ENCODE data around the gene ITLN1. TPM values are rescaled to one million over a fixed set of nuclear protein-coding genes. Genes with fewer than 3 reads are reported as not detected.
"Not testable (repeated sequence)": the region's sequence is repeated elsewhere in the genome, so short reads cannot be mapped to it uniquely, and the experiment has no call there.

ITLN1 gene
- total RNA-seq, 1 donor from 2014 or later, result 2.3 TPM

DNA sequence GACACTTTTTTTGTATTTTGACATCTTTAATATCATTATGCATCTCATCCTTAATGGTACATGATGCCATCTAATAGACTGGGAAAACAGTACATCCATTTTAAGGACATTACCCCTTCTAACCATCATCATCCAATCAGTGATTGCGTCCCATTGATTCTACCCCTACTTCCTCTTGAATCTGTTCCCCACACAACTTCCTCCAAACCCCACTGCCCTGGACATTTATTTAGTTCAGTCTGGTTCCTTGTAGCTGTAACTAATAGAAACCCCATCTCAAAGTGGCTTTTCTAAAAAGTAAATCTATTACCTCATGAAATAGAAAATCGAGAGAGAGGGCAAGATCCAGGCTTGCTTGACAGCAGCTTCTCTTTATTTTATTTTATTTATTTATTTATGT is 2.1 kb upstream of the ITLN1 start:
- ATAC-seq (ENCODE audit: poor library complexity) (no peak), DNase-seq (no peak)
- intact Hi-C loops (cut with DNase I), result no loop called here

DNA sequence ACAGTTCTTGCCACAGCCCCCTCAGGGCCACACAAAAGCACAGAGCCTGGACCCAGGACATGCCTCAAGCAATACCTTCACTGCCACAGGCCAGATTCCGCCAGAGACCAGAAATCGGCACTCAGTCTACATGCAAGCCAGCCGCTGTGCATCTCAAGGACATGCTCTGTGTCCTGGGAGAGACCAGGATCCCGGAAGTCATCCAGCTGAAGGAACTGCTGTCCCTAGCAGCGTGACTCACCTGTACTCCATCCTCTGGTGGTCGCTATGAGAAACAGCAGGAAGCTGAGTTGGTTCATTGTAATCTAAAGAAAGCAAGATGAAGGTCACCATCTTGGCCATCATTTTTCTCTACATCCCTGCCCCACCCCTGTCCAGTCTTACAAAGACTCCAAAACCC is 401 bp downstream of the ITLN1 start:
- intact Hi-C loops (cut with DNase I), result no loop called here
- DNase-seq (no peak), ATAC-seq (ENCODE audit: poor library complexity) (no peak)

DNA sequence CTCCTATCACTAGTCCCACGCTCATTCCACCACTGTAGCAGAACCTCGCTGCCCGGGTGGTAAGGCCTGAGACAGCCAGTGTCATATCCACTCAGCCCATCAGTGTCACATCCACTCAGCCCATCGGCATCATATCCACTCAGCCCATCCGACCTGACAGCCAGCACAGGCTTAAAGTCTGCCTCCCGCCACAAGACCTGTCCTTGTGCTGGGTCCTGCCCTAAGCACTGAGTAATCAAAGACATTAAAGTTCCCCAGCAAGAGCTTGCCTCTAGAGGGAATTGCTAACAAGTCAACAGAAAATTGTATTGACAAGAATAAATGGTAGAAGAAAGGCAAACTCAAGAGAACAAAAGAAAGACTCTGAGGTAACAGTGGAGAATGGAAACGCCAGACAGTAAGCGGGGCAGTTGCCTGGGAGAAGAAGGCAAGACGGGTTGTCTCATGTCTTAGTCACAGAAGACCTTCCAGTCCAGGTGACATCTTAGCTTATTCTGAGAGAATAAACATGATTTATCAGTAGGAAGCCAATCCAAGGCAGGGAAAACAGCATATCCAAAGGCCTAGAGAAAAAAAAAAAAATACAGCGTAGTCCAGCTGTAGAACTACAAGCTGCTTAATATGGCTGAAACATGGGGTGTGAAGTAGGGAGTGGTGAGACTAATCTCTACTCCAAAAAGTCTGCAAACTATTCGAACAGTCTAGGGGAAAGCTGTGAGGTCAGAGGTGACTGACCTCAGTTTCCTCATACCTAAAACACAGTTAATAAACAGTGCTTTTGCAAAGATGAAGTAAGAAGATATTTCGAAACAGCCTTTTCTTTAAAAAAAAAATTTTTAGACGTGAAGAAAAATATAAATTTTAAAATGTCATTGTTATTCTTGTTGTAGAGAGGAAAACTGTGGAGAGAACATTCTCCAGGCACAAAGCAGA is 1.1 kb downstream of the ITLN1 start:
- DNase-seq (no peak), ATAC-seq (ENCODE audit: poor library complexity) (no peak)
- intact Hi-C loops (cut with DNase I), result no loop called here

DNA sequence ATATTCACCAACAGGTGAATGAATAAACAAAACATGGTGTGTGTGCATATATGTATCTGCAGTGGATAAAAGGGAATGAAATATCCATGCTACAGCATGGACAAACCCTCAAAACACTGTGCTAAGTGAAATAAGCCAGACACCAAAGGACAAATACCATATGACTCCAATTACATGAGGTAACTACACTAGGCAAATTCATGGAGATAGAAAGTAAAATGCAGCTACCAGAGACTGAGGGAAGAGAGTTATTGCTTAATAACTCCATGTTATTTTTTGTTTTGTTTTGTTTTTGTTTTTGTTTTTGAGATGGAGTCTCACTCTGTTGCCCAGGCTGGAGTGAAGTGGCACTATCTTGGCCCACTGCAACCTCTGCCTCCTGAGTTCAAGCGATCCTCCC is 2.4 kb downstream of the ITLN1 start:
- intact Hi-C loops (cut with DNase I), result no loop called here
- ATAC-seq (ENCODE audit: poor library complexity), result no peak

DNA sequence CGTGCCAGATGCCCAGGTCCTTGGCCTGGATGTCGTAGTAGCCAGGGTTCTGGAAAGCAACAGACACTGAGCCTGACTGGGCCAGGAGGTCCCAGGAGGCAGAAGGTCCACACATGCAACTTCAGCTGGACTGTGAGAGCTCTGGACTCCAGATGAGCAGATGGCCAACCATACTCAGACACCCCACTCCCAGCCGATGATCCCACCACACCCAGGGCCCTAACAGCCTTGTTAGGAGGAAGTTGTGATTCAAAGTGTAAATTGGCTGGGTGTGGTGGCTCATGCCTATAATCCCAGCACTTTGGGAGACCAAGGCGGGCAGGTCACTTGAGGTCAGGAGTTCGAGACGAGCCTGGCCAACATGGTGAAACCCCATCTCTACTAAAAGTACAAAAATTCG is 3.7 kb downstream of the ITLN1 start:
- intact Hi-C loops (cut with DNase I); ATAC-seq (ENCODE audit: poor library complexity); DNase-seq: not testable (repeated sequence)

More for the DNA sequence above, 2.4 kb downstream of the ITLN1 start:
- DNase-seq, result no peak

DNA sequence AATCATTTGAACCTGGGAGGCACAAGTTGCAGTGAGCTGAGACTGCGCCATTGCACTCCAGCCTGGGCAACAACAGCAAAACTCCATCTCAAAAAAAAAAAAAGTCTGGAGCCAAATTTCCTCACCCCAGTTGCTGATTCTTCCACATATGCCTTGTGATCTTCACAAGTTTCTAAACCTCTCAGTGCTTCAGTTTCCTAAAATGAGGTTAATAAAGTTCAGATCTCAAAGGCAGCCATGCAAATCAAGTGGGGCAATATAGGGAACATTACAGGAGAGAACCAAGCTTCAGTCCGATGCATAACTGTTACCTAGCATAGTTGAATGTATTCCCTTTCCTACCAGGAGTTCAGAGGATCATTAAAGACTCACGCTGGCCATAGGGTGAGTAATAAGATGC is 4.8 kb downstream of the ITLN1 start:
- DNase-seq, result no peak
- ATAC-seq (ENCODE audit: poor library complexity), result no peak
- intact Hi-C loops (cut with DNase I), result no loop called here

DNA sequence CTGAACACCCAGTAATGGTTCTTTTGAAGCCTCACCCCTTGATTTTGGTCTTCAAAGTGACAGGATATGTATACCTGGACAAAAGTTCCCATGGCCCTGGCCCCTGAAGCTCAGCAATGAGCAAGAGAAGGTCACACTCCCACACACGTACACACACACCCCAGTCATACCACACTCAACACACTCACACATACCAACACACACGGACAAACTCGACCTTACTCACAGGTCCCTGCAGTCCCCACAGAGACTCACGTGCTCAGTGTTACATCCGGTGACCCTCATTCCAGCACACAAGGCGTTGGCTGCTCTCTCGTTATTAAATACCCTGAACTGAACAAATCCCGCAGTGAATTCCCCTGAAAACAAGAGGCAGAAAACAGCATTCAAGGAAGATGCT is 5.9 kb downstream of the ITLN1 start:
- no peak for ATAC-seq (ENCODE audit: poor library complexity)

DNA sequence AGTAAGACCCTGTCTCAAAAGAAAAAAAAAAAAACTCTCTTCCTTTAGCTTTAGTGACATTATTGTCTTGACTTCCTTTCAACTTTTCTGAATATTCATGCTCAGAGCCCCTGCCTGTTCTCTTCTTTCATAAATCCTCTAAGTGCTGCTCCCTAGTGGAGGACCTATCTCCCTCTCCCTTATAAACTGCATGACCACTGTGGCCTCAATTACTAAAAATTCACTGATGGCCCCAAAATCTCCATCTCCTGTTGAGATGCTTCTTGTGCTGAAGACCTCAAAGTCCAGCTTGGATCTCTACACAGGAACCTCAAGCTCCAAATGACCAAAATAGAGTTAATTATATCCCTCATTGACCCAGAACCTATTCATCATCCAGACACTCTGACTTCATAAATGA is 7.8 kb downstream of the ITLN1 start:
- ATAC-seq (ENCODE audit: poor library complexity) (no peak), DNase-seq (no peak)
- intact Hi-C loops (cut with DNase I), result no loop called here

More for the DNA sequence above, 5.9 kb downstream of the ITLN1 start:
- intact Hi-C loops (cut with DNase I), result no loop called here
- no peak for DNase-seq

DNA sequence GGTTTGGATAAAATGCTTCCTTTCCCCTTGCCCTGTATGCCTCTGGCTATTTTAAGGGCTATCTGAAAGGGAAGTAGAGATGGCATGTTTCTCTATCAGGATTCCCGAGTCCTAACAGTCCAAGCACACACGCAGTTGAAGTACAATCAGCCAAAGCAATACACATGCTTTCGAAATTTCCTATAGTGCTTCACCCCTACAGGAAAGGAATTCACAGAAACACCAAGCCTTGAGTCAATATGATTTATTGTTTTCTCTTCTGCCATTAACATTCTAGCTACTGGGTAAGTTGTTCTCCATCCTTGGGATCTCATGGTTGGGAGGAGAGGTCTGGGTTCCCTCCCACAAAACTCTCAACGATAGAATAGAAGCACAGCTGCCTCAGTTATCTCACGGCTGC is 8.7 kb downstream of the ITLN1 start:
- DNase-seq (no peak), ATAC-seq (ENCODE audit: poor library complexity) (no peak)
- intact Hi-C loops (cut with DNase I), result no loop called here

DNA sequence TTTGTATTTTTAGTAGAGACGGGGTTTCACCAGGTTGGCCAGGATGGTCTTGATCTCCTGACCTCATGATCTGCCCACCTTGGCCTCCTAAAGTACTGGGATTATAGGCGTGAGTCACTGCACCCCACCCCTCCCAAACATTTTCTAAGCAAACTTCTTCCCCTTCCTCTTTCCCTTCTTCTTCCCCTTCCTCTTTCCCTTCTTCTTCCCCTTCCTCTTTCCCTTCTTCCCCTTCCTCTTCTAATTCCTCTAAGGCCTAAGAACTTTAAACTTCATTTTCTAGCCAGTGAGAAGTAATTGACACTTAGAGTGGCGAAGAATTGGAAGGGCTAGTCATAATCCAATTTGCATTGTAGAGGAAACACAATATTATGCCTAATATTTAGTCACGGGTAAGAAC is 9.4 kb downstream of the ITLN1 start:
- DNase-seq; intact Hi-C loops (cut with DNase I); ATAC-seq (ENCODE audit: poor library complexity): not testable (repeated sequence)

DNA sequence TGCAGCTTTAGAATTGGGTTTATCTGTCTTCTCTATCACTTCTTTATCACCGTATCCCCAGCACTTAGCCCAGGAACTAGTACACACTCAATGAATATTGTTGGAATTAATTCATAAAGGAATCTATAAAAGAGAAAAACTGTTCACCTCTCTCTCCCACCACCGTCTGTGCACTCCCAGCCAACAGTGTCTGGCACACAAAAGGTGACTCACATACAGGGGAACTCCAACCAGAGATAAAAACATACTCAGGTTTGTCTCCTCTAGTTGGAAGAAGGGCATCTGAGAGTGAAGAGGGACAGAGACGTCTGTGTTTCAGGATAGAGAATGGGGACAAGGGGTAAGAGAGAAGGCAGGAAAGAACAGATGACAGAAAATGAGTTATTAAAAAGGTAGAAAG is 10.0 kb downstream of the ITLN1 start:
- intact Hi-C loops (cut with DNase I), result no loop called here
- no peak for DNase-seq
- ATAC-seq (ENCODE audit: poor library complexity), result no peak

DNA sequence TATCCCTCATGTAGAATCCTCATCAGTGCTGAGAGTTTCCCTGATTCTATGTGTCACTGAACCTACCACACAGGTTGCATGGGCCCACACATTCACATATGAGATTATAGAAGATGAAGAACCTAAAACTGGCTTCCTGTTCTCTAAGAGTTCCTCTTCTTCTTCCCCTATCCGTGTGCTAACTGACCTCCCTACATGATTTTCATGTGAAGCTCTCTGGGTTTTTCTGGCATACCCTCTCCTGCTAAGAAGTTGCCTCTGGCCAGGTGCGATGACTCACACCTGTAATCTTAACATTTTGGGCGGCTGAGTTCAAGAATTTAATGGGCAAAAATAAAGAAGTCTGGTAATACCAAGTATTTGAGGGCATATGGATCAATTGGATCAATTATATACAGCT is 16.8 kb downstream of the ITLN1 start:
- DNase-seq (no peak), ATAC-seq (ENCODE audit: poor library complexity) (no peak)
- intact Hi-C loops (cut with DNase I), result no loop called here

DNA sequence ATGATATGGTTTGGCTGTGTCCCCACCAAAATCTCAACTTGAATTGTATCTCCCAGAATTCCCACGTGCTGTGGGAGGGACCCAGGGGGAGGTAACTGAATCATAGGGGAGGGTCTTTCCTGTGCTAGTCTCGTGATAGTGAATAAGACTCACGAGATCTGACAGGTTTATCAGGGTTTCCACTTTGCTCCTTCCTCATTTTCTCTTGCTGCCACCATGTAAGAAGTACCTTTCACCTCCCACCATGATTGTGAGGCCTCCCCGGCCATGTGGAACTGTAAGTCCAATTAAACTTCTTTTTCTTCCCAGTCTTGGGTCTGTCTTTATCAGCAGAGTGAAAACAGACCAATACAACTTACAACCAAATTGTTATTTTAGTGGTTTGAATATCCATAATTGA is 17.3 kb downstream of the ITLN1 start:
- intact Hi-C loops (cut with DNase I); ATAC-seq (ENCODE audit: poor library complexity); DNase-seq: not testable (repeated sequence)

DNA sequence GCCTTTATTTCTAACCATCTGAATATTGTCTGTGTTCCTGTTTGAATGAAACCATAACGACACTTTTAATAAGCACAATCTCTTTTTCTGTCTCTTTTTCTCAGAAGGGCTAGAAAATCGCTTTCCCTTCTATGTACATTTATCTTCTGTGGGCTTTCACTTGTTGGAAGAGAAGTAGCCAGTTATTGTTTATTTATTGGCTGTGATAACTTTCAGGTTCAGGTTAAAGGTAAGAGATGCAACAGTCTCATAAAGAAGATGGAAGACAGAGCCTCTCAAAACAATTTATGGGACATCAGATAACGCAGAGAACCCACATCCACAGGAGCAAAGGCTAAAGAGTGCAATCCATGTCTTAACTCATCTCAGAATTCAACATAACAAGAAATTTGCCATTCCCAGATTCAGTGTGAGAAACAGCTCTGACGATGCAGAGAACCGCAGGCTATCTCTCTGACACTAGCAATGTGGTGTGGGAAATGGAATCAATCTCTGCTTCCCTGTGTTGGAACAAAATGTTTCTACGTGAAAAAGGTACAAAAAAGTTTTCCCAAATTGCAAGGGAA is 18.2 kb downstream of the ITLN1 start:
- ATAC-seq (ENCODE audit: poor library complexity), result no peak
- no peak for DNase-seq
- intact Hi-C loops (cut with DNase I), result no loop called here

DNA sequence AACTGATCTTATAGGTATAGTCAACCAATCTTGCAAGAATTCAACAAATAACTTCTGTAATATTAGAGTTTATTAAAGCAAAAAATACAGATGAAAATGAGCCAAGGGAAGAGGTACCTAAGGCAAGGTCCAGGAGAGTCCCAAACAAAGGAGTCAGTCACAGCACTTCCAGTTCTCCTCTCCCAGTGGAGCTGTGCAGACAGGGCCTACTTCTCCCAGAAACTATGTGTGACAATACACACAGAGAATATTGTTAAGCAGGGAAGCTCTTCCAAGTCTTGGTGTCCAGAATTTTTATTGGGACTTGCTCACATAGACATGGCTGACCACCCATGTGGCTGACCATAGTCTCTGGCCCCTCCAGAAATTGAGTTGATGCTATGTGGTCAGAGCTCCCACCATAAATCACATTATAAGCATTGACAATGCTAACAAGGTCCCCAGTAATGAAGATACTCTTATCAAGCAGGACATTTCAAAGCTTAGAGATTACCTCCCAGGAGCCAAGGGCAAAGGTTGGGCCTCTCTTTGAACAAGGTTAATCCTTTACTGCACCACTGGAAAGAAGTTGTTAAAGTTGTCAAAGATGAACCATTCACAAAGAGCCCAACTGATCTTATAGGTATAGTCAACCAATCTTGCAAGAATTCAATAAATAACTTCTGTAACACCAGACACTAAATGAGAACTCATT is 18.8 kb downstream of the ITLN1 start:
- intact Hi-C loops (cut with DNase I), result no loop called here
- DNase-seq (no peak), ATAC-seq (ENCODE audit: poor library complexity) (no peak)

DNA sequence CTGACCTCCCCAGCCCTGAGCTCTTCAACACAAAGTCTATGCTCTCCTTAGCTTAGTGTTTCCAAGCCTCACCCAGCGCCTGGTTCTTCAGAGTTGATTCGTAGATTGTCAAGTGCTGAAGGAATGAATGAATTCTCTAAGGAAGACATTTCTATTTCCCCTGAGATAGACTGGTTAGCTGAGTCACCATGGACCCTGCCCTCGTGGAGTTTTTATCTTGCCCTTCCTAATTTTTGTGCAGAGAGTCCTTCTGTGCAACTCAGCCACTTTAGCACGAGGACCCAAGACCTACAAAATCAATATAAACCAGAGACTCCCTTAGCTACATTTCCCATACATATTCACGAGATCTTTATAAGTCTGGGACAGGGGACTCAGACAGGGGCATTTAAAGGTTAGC is 19.6 kb downstream of the ITLN1 start:
- no peak for ATAC-seq (ENCODE audit: poor library complexity)
- intact Hi-C loops (cut with DNase I), result no loop called here

DNA sequence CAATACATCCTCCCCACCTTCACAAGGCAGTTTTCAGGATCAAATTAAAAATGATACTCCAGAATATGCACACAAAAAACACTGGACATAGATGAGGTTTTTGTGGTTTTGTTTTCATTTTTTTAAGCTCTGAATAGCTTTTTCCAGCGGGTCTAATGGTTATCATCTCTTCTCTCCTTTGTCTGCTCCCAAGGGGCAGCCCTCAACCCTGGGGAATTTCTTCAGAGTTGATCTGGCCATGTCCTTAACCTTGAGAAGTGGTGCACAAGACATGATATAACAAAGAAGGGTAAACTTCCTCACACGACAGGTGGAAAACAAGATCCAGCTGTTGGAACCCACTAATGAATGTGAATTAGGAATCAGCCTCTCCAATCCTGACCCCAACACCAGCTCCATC is 20.8 kb downstream of the ITLN1 start:
- intact Hi-C loops (cut with DNase I), result no loop called here
- ATAC-seq (ENCODE audit: poor library complexity) (no peak), DNase-seq (no peak)

More for the DNA sequence above, 19.6 kb downstream of the ITLN1 start:
- no peak for DNase-seq

DNA sequence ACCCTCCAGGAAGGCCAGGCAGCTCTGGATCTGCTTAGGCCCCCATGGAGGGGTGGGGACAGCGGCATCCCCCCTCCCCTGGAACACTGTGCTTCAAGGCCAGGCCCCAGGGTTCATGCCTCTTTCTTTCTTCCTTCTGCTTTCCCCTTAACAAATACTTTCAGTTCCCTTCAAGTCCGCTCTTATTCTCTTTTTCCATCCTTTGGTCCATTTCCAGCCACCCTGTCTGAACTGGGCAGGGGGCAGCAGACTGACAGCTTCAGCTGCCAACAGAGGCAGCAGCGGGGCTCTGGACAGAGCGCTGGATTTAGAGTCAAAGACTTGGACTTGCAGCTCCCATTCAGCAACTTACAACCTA is 21.2 kb downstream of the ITLN1 start:
- DNase-seq (peak; percentile 49), ATAC-seq (ENCODE audit: poor library complexity) (peak; percentile 64)
- intact Hi-C loops (cut with DNase I), result no loop called here

DNA sequence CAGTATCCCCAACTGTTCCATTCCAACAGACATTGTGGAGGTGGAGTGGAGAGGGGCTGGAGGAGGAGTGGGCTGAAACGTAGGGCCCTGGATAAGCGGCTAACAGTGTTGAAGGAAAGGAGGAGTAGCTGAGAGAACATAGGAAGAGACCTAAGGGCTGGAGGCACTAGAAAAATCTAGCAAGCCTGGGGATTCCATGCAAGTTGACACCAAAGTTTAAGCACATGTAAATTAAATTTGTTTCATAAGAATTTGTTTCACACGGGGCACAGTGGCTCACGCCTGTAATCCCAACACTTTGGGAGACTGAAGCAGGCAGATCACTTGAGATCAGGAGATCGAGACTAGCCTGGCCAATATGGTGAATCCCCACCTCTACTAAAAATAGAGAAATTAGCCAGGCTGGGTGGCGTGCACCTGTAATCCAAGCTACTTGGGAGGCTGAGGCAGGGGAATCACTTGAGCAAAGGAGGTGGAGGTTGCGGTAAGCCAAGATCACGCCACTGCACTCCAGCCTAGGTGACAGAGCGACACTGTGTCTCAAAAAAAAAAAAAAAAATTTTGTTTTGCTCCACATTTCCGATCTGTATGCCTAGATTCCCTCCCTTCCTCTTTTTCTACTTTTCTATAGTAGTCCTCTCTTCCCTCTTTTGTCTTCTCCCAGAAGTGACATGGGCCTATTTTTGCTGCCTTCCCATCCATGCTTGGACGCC is 21.8 kb downstream of the ITLN1 start:
- DNase-seq, result no peak
- peak; percentile 34 for ATAC-seq (ENCODE audit: poor library complexity)
- intact Hi-C loops (cut with DNase I), result no loop called here
